IMR-90 (cell line): Measurements from ENCODE around the gene VPS33A. TPM values are rescaled to one million over a fixed set of nuclear protein-coding genes. Genes with fewer than 3 reads are reported as not detected.

Experiments
- ATAC-seq: fragments of 200-7000 bp; cut with Tn5 transposase; 2 replicates; pipeline ENCODE4 v1.9.1; 2020; ENCODE audit warnings: low read depth, mild to moderate bottlenecking, moderate library complexity
- BruUV-seq: library from RNA; stranded (reverse); fragments of 400-500 nt; replicated peaks from 2 replicates; lab custom pipeline; 2021; lab: Mats Ljungman, UMichigan
- CTCF ChIA-PET: fragments of 300-600 bp; formaldehyde crosslinking; extraction: SDS; loops from one replicate; lab custom pipeline; 2021; ENCODE audit warnings: antibody characterized with exemption; lab: Yijun Ruan, JAX
- POLR2A ChIA-PET: fragments of 300-600 bp; sonication (Branson Sonifier 250); formaldehyde crosslinking; loops from one replicate; lab custom pipeline; 2022; ENCODE audit warnings: antibody characterized with exemption; ENCODE audit not compliant: unreplicated experiment; lab: Charles Lee
- DNase-seq: peaks from one replicate; pipeline ENCODE4 v3.0.0; 2013
- H2AFZ ChIP-seq: replicated peaks from 2 replicates; pipeline ENCODE3; 2013; ENCODE audit warnings: low read length, mild to moderate bottlenecking; ENCODE audit not compliant: poor library complexity
- H2AK5ac ChIP-seq: 2 replicates; pipeline ENCODE4 v1.6.1; 2013; ENCODE audit warnings: low read depth, low read length, inconsistent platforms
- H2AK9ac ChIP-seq: replicated peaks from 2 replicates; pipeline ENCODE3; 2013; ENCODE audit warnings: mild to moderate bottlenecking, low read depth, low read length, moderate library complexity; ENCODE audit not compliant: poor library complexity
- H2BK120ac ChIP-seq: 2 replicates; pipeline ENCODE4 v1.6.1; 2013; ENCODE audit warnings: low read depth, low read length, inconsistent platforms
- H2BK15ac ChIP-seq: 3 replicates; pipeline ENCODE4 v1.6.1; 2013; ENCODE audit warnings: low read depth, low read length, inconsistent platforms
- H2BK20ac ChIP-seq: 2 replicates; pipeline ENCODE4 v1.6.1; 2013; ENCODE audit warnings: low read depth, mild to moderate bottlenecking, inconsistent platforms, low read length, moderate library complexity
- H2BK5ac ChIP-seq: 2 replicates; pipeline ENCODE4 v1.6.1; 2013; ENCODE audit warnings: mild to moderate bottlenecking, low read depth, low read length, inconsistent platforms; ENCODE audit not compliant: poor library complexity, severe bottlenecking
- H3K14ac ChIP-seq: replicated peaks from 2 replicates; pipeline ENCODE4 v1.6.1; 2013; ENCODE audit warnings: low read depth, low read length, inconsistent platforms
- H3K18ac ChIP-seq: 2 replicates; pipeline ENCODE4 v1.6.1; 2013; ENCODE audit warnings: low read depth, low read length, control low read depth
- H3K23ac ChIP-seq: 2 replicates; pipeline ENCODE4 v1.6.1; 2013; ENCODE audit warnings: low read depth, low read length, inconsistent platforms
- H3K27ac ChIP-seq: 2 replicates; pipeline ENCODE4 v1.5.1; 2013; ENCODE audit warnings: mild to moderate bottlenecking, control low read depth, low read length; ENCODE audit not compliant: insufficient read depth
- H3K27me3 ChIP-seq: 2 replicates; pipeline ENCODE4 v1.6.1; 2013; ENCODE audit warnings: low read length; ENCODE audit not compliant: control insufficient read depth, insufficient read depth
- H3K36me3 ChIP-seq: 2 replicates; pipeline ENCODE4 v1.6.1; 2013; ENCODE audit warnings: low read length, mixed read lengths; ENCODE audit not compliant: control insufficient read depth, insufficient read depth
- H3K4ac ChIP-seq: 2 replicates; pipeline ENCODE4 v1.6.1; 2013; ENCODE audit warnings: low read depth, low read length, inconsistent platforms
- H3K4me1 ChIP-seq: 2 replicates; pipeline ENCODE4 v1.6.1; 2013; ENCODE audit warnings: low read length, mixed read lengths; ENCODE audit not compliant: control insufficient read depth, insufficient read depth
- H3K4me2 ChIP-seq: 2 replicates; pipeline ENCODE4 v1.6.1; 2013; ENCODE audit warnings: low read depth, mild to moderate bottlenecking, control low read depth, low read length, moderate library complexity
- H3K4me3 ChIP-seq: 2 replicates; pipeline ENCODE4 v1.5.1; 2013; ENCODE audit warnings: low read depth, mild to moderate bottlenecking, control low read depth, low read length, moderate library complexity; ENCODE audit not compliant: insufficient read depth
- H3K56ac ChIP-seq: 2 replicates; pipeline ENCODE4 v1.6.1; 2013; ENCODE audit warnings: low read length, inconsistent platforms; ENCODE audit not compliant: insufficient read depth; ENCODE audit errors: extremely low read depth
- H3K79me1 ChIP-seq, 2 experiments: 2 replicates each; pipeline ENCODE4 v1.6.1; 2013; ENCODE audit warnings: low read length in 2 of 2, inconsistent platforms in 1 of 2, low read depth in 1 of 2
- H3K9ac ChIP-seq: 2 replicates; pipeline ENCODE4 v1.6.1; 2013; ENCODE audit warnings: low read depth, low read length, control low read depth
- H3K9me1 ChIP-seq: 2 replicates; pipeline ENCODE4 v1.6.1; 2013; ENCODE audit warnings: low read length, inconsistent platforms; ENCODE audit not compliant: insufficient read depth
- H3K9me3 ChIP-seq: 2 replicates; pipeline ENCODE4 v1.6.1; 2013; ENCODE audit warnings: low read length; ENCODE audit not compliant: control insufficient read depth, insufficient read depth
- H4K20me1 ChIP-seq: 2 replicates; pipeline ENCODE4 v1.6.1; 2013; ENCODE audit warnings: low read length, inconsistent platforms; ENCODE audit not compliant: insufficient read depth
- H4K5ac ChIP-seq: 2 replicates; pipeline ENCODE4 v1.6.1; 2013; ENCODE audit warnings: mild to moderate bottlenecking, low read depth, low read length, control low read depth
- H4K8ac ChIP-seq, 2 experiments: 2 replicates each; pipeline ENCODE4 v1.6.1; 2013; ENCODE audit warnings: low read depth in 2 of 2, low read length in 2 of 2, control low read depth in 1 of 2, inconsistent platforms in 1 of 2
- H4K91ac ChIP-seq: 2 replicates; pipeline ENCODE4 v1.6.1; 2013; ENCODE audit warnings: low read depth, low read length, inconsistent platforms; ENCODE audit not compliant: insufficient read depth
- BHLHE40 ChIP-seq: fragments of 150-350 bp; IDR thresholded peaks from 2 replicates; pipeline ENCODE4 v1.6.1; 2016; ENCODE audit warnings: mild to moderate bottlenecking, low read depth, low read length
- CEBPB ChIP-seq: IDR thresholded peaks from 2 replicates; pipeline ENCODE4 v1.6.1; 2012; ENCODE audit warnings: low read depth, low read length, improper control_type of control experiment
- CHD1 ChIP-seq: IDR thresholded peaks from 2 replicates; pipeline ENCODE4 v1.6.1; 2012; ENCODE audit warnings: low read depth, low read length, improper control_type of control experiment
- ELK1 ChIP-seq: fragments of 150-350 bp; IDR thresholded peaks from 2 replicates; pipeline ENCODE4 v1.6.1; 2016; ENCODE audit warnings: low read depth, mild to moderate bottlenecking, low read length, moderate library complexity, borderline replicate concordance
- FOS ChIP-seq: fragments of 150-350 bp; IDR thresholded peaks from 2 replicates; pipeline ENCODE4 v1.6.1; 2016; ENCODE audit warnings: low read depth, low read length
- MAFK ChIP-seq: IDR thresholded peaks from 2 replicates; pipeline ENCODE4 v1.6.1; 2012; ENCODE audit warnings: low read depth, low read length, improper control_type of control experiment
- MAZ ChIP-seq: IDR thresholded peaks from 2 replicates; pipeline ENCODE4 v1.6.1; 2012; ENCODE audit warnings: low read depth, mild to moderate bottlenecking, low read length, improper control_type of control experiment, moderate library complexity, borderline replicate concordance
- MXI1 ChIP-seq: IDR thresholded peaks from 2 replicates; pipeline ENCODE4 v1.6.1; 2012; ENCODE audit warnings: low read depth, mild to moderate bottlenecking, low read length, moderate library complexity, borderline replicate concordance
- NFE2L2 ChIP-seq: fragments of 150-350 bp; IDR thresholded peaks from 2 replicates; pipeline ENCODE4 v1.6.1; 2016; ENCODE audit warnings: low read depth, mild to moderate bottlenecking, low read length
- POLR2A ChIP-seq: IDR thresholded peaks from 2 replicates; pipeline ENCODE4 v1.6.1; 2012; ENCODE audit warnings: mild to moderate bottlenecking, low read depth, low read length
- RCOR1 ChIP-seq: IDR thresholded peaks from 2 replicates; pipeline ENCODE4 v1.6.1; 2012; ENCODE audit warnings: mild to moderate bottlenecking, low read length, improper control_type of control experiment; ENCODE audit not compliant: insufficient replicate concordance
- RFX5 ChIP-seq: IDR thresholded peaks from 2 replicates; pipeline ENCODE4 v1.8.0; 2012; ENCODE audit warnings: low read depth, mild to moderate bottlenecking, low read length, moderate library complexity
- USF2 ChIP-seq: fragments of 150-350 bp; IDR thresholded peaks from 2 replicates; pipeline ENCODE4 v1.6.1; 2017; ENCODE audit warnings: mild to moderate bottlenecking, antibody characterized with exemption, low read length, low read depth
- WGBS, 2 experiments: methylation state at CpG; one replicate each; pipeline versions ENCODE4 v1.1.5 to v1.1.7; 2013; ENCODE audit warnings: missing lambda C conversion rate in 2 of 2; ENCODE audit not compliant: insufficient read length in 1 of 2; ENCODE audit errors: extremely low coverage in 2 of 2; 5-methylcytosine and 5-hydroxymethylcytosine counted together
- dilution Hi-C: fragments of 300-500 bp; cut with HindIII; formaldehyde crosslinking; loops from one replicate; pipeline ENCODE4 v1.14.3; 2018; ENCODE audit warnings: low sequenced_read_pairs; ENCODE audit not compliant: unreplicated experiment
- in situ Hi-C: fragments of 300-500 bp; cut with MboI; formaldehyde crosslinking; loops from 3 replicates; pipeline ENCODE4 v1.14.3; 2019; ENCODE audit warnings: low sequenced_read_pairs, inconsistent platforms, mixed read lengths
- intact Hi-C: fragments of 100-400 bp; cut with micrococcal nuclease; formaldehyde crosslinking; loops from 2 replicates; pipeline ENCODE4 v1.10.0; 2022
- polyA plus RNA-seq, 3 experiments: library from polyadenylated mRNA; depleted of rRNA; stranded (reverse); fragments of >200 nt; gene quantifications; 2 replicates each; pipeline ENCODE4 v1.2.3, GENCODE V29; 2012; ENCODE audit warnings: low replicate concordance in 1 of 3
- total RNA-seq: library from RNA; depleted of rRNA; stranded (reverse); fragments of >200 nt; gene quantifications from 2 replicates; pipeline ENCODE4 v1.2.3, GENCODE V29; 2012
- TF ChIP-seq, protein P1 (sequence below): conservative IDR thresholded peaks from 2 replicates; pipeline ENCODE4 v1.5.1; 2012; ENCODE audit warnings: mild to moderate bottlenecking, low read depth, low read length, improper control_type of control experiment

Gene VPS33A
- total and polyA plus RNA-seq, 2 of the 4 experiments (the other 2 are of a cell fraction) = 14.0 to 20.3 TPM

DNA sequence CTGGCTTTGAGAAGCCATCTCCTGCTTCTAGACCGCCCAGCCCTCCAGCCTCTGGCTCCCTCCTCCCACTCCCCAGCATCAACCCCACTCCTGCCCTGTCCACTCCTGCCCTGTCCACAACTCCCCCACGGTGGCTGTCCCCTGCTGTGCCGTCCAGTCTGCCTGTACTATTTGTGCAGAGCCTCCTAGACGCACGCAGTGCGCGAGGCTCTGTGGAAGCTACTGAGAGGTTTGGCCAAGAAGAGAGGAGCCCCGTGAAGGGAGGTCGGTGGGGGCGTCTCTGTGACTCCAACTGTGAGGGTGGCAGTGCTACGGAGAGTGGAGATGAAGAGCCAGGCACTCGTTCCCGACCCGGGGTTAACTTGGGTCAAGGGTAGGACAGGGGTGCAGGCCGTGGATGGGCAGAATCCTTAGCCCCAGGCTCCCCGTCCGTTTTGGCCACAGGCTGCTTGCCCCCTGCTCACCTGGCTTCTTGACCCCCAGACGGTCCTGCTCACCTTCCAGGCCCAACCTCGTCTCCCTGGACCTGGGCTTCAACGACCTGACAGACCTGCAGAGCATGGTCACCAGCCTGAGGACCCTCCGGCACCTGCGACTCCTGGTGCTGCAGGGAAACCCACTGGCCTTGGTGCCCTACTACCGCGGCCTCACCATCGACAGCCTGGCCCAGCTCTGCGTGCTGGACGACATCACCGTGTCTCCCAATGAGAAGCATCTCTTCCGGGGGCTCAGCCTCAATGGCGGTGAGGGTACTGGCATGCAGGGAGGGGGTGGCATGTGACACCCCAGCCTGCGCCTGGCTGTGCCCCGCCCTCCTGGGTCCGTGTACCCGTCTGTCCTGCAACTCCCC lies 76.4 kb downstream of the VPS33A start:
- Histone ChIP-seq H3K27me3 (no peaks in the 10 kb centered on the region), H2BK120ac (no peak overlapping the region), H3K36me3 (no peaks in the 10 kb centered on the region), H3K4me3 (no peak overlapping the region), H2BK20ac (no peak overlapping the region), H3K14ac (no peak overlapping the region), H3K79me1 (no peaks in the 10 kb centered on the region), H3K9me3 (no peaks in the 10 kb centered on the region), H2BK15ac (no peak overlapping the region), H3K4me1 (peaks cover 3% of the 10 kb centered on the region; the same call in 1 of the 2 replicates), H4K8ac (no peak overlapping the region), H4K20me1 (no peaks in the 10 kb centered on the region), H3K27ac (no peak overlapping the region), H2BK5ac (no peak overlapping the region), H3K9me1 (no peaks in the 10 kb centered on the region), H2AFZ (no peak overlapping the region), H4K91ac (no peak overlapping the region), H3K9ac (no peak overlapping the region), H2AK9ac (no peak overlapping the region), H2AK5ac (no peak overlapping the region), H3K4ac (no peak overlapping the region), H3K56ac (no peak overlapping the region), H3K4me2 (no peak overlapping the region), H3K18ac (no peak overlapping the region), H3K23ac (no peak overlapping the region), H4K5ac (no peak overlapping the region)
- 89% methylated on average over 22 of the region's 34 CpGs; no CpG with 5 or more reads in 1 of the 2 experiments for WGBS, 2 experiments
- ATAC-seq (no peak), DNase-seq (no peak)
- intact Hi-C loops = no loop called here
- no TSS peak for BruUV-seq
- ChIA-PET CTCF (interaction anchor here (0.7 to 1.8 kb wide), 4 partner anchors 42 to 274 kb away, joined by 3 to 11 read pairs (median 4); no protein-coding TSS in a partner anchor), POLR2A (no interaction called here)
- dilution Hi-C loops = no loop called here
- in situ Hi-C loops = loop anchor here (5.0 kb wide), 2 partner anchors 58 to 133 kb away; no protein-coding TSS in a partner anchor
- TF ChIP-seq BHLHE40 = no peak
- no peak for TF ChIP-seq POLR2A
- TF ChIP-seq CEBPB = no peak
- no peak for TF ChIP-seq USF2
- no peak for TF ChIP-seq RCOR1
- no peak for TF ChIP-seq MXI1
- TF ChIP-seq FOS = no peak
- TF ChIP-seq, protein P1, sequence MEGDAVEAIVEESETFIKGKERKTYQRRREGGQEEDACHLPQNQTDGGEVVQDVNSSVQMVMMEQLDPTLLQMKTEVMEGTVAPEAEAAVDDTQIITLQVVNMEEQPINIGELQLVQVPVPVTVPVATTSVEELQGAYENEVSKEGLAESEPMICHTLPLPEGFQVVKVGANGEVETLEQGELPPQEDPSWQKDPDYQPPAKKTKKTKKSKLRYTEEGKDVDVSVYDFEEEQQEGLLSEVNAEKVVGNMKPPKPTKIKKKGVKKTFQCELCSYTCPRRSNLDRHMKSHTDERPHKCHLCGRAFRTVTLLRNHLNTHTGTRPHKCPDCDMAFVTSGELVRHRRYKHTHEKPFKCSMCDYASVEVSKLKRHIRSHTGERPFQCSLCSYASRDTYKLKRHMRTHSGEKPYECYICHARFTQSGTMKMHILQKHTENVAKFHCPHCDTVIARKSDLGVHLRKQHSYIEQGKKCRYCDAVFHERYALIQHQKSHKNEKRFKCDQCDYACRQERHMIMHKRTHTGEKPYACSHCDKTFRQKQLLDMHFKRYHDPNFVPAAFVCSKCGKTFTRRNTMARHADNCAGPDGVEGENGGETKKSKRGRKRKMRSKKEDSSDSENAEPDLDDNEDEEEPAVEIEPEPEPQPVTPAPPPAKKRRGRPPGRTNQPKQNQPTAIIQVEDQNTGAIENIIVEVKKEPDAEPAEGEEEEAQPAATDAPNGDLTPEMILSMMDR = no peak
- no peak for TF ChIP-seq CHD1
- no peak for TF ChIP-seq MAZ
- TF ChIP-seq NFE2L2 = no peak
- TF ChIP-seq ELK1 = no peak
- no peak for TF ChIP-seq RFX5
- no peak for TF ChIP-seq MAFK
